HEK293 (cell line): ENCODE results near the gene CELF4.

Experiments
- OSR2 ChIP-seq: fragments of 450-650 bp; formaldehyde crosslinking; IDR thresholded peaks from 2 replicates; pipeline ENCODE4 v1.5.1; 2016; ENCODE audit warnings: missing biosample characterization, missing genetic modification characterization
- REPIN1 ChIP-seq: fragments of 450-650 bp; formaldehyde crosslinking; IDR thresholded peaks from 2 replicates; pipeline ENCODE4 v1.5.1; 2017; ENCODE audit warnings: missing biosample characterization, missing genetic modification characterization, low read depth
- SCRT2 ChIP-seq: fragments of 450-650 bp; formaldehyde crosslinking; IDR thresholded peaks from 2 replicates; pipeline ENCODE4 v1.5.1; 2016; ENCODE audit warnings: missing biosample characterization, missing genetic modification characterization
- SP2 ChIP-seq: fragments of 450-650 bp; formaldehyde crosslinking; IDR thresholded peaks from 2 replicates; pipeline ENCODE4 v1.5.1; 2016; ENCODE audit warnings: missing biosample characterization, missing genetic modification characterization
- ZBTB21 ChIP-seq: fragments of 450-650 bp; formaldehyde crosslinking; IDR thresholded peaks from 2 replicates; pipeline ENCODE4 v1.5.1; 2017; ENCODE audit warnings: missing biosample characterization, missing genetic modification characterization
- ZNF670 ChIP-seq: fragments of 450-650 bp; formaldehyde crosslinking; IDR thresholded peaks from 2 replicates; pipeline ENCODE4 v1.5.1; 2016; ENCODE audit warnings: missing biosample characterization, missing genetic modification characterization, low read depth
- ZNF777 ChIP-seq: fragments of 450-650 bp; formaldehyde crosslinking; IDR thresholded peaks from 2 replicates; pipeline ENCODE4 v1.5.1; 2017; ENCODE audit warnings: missing biosample characterization, missing genetic modification characterization, borderline replicate concordance
- TF ChIP-seq, protein P1 (sequence below): fragments of 450-650 bp; formaldehyde crosslinking; IDR thresholded peaks from 2 replicates; pipeline ENCODE4 v1.5.1; 2016; ENCODE audit warnings: missing biosample characterization, missing genetic modification characterization, borderline replicate concordance
- TF ChIP-seq, protein P2 (sequence below): fragments of 450-650 bp; formaldehyde crosslinking; IDR thresholded peaks from 2 replicates; pipeline ENCODE4 v1.5.1; 2016; ENCODE audit warnings: missing biosample characterization, missing genetic modification characterization
- TF ChIP-seq, protein P3 (sequence below): fragments of 450-650 bp; formaldehyde crosslinking; IDR thresholded peaks from 2 replicates; pipeline ENCODE4 v1.5.1; 2017; ENCODE audit warnings: missing biosample characterization, missing genetic modification characterization
- TF ChIP-seq, protein P4 (sequence below): fragments of 450-650 bp; formaldehyde crosslinking; IDR thresholded peaks from 2 replicates; pipeline ENCODE4 v1.5.1; 2016; ENCODE audit warnings: missing biosample characterization, missing genetic modification characterization, low read depth
- TF ChIP-seq, protein P5 (sequence below): fragments of 450-650 bp; formaldehyde crosslinking; IDR thresholded peaks from 2 replicates; pipeline ENCODE4 v1.5.1; 2016; ENCODE audit warnings: missing biosample characterization, missing genetic modification characterization

DNA sequence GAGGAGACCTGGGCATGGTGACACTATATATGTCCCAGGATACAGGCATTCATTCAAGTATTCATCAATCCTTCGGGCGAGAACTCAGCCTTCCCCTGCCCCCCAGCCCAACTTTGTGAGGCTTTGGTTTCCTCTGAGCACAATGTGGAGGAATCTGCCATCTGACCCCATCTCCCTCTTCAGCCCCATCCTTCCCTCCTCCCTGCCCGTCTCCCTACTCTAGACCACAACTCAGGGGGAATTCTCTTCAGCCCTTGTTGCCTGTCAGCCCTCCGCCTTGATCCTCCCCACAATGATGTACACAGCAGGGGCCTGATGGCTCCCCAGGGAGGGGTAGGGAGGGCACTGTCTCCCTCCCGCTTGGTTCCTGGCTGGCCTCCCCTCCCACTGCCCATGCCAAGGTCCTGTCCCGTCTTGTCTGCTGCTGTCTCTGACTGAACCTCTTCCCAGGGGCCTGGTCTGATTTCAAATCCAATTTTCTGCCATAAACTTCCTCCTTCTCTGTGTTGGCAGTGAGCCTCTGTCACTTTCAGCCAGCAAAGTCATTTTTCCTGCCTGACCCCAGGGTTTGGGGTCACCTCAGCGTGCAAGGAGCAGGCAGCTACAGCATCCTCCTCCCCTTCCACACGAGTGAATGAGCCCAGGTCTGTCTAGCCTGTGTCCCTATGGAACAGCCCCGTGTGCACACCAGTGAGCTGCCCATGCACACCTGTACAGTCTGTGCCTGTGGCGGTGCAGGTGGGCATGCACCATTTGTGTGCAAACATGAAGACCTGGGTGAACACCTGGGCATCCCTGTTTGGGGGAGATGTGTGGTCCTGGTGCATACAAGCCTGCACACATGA lies 197.3 kb downstream of the CELF4 start:
- TF ChIP-seq, protein P1, sequence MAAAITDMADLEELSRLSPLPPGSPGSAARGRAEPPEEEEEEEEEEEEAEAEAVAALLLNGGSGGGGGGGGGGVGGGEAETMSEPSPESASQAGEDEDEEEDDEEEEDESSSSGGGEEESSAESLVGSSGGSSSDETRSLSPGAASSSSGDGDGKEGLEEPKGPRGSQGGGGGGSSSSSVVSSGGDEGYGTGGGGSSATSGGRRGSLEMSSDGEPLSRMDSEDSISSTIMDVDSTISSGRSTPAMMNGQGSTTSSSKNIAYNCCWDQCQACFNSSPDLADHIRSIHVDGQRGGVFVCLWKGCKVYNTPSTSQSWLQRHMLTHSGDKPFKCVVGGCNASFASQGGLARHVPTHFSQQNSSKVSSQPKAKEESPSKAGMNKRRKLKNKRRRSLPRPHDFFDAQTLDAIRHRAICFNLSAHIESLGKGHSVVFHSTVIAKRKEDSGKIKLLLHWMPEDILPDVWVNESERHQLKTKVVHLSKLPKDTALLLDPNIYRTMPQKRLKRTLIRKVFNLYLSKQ (tag by site-specific recombination) = no peak
- TF ChIP-seq, protein P2, sequence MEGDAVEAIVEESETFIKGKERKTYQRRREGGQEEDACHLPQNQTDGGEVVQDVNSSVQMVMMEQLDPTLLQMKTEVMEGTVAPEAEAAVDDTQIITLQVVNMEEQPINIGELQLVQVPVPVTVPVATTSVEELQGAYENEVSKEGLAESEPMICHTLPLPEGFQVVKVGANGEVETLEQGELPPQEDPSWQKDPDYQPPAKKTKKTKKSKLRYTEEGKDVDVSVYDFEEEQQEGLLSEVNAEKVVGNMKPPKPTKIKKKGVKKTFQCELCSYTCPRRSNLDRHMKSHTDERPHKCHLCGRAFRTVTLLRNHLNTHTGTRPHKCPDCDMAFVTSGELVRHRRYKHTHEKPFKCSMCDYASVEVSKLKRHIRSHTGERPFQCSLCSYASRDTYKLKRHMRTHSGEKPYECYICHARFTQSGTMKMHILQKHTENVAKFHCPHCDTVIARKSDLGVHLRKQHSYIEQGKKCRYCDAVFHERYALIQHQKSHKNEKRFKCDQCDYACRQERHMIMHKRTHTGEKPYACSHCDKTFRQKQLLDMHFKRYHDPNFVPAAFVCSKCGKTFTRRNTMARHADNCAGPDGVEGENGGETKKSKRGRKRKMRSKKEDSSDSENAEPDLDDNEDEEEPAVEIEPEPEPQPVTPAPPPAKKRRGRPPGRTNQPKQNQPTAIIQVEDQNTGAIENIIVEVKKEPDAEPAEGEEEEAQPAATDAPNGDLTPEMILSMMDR (tag by site-specific recombination) = no peak
- TF ChIP-seq SCRT2 (tag by site-specific recombination) (no peak), ZNF670 (no peak), ZBTB21 (tag by site-specific recombination) (no peak), OSR2 (no peak), SP2 (tag by site-specific recombination) (no peak), REPIN1 (tag by site-specific recombination) (no peak), ZNF777 (tag by site-specific recombination) (no peak)
- TF ChIP-seq, protein P3, sequence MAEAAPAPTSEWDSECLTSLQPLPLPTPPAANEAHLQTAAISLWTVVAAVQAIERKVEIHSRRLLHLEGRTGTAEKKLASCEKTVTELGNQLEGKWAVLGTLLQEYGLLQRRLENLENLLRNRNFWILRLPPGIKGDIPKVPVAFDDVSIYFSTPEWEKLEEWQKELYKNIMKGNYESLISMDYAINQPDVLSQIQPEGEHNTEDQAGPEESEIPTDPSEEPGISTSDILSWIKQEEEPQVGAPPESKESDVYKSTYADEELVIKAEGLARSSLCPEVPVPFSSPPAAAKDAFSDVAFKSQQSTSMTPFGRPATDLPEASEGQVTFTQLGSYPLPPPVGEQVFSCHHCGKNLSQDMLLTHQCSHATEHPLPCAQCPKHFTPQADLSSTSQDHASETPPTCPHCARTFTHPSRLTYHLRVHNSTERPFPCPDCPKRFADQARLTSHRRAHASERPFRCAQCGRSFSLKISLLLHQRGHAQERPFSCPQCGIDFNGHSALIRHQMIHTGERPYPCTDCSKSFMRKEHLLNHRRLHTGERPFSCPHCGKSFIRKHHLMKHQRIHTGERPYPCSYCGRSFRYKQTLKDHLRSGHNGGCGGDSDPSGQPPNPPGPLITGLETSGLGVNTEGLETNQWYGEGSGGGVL (tag by site-specific recombination) = no peak
- TF ChIP-seq, protein P4, sequence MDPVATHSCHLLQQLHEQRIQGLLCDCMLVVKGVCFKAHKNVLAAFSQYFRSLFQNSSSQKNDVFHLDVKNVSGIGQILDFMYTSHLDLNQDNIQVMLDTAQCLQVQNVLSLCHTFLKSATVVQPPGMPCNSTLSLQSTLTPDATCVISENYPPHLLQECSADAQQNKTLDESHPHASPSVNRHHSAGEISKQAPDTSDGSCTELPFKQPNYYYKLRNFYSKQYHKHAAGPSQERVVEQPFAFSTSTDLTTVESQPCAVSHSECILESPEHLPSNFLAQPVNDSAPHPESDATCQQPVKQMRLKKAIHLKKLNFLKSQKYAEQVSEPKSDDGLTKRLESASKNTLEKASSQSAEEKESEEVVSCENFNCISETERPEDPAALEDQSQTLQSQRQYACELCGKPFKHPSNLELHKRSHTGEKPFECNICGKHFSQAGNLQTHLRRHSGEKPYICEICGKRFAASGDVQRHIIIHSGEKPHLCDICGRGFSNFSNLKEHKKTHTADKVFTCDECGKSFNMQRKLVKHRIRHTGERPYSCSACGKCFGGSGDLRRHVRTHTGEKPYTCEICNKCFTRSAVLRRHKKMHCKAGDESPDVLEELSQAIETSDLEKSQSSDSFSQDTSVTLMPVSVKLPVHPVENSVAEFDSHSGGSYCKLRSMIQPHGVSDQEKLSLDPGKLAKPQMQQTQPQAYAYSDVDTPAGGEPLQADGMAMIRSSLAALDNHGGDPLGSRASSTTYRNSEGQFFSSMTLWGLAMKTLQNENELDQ (tag by site-specific recombination) = no peak
- TF ChIP-seq, protein P5, sequence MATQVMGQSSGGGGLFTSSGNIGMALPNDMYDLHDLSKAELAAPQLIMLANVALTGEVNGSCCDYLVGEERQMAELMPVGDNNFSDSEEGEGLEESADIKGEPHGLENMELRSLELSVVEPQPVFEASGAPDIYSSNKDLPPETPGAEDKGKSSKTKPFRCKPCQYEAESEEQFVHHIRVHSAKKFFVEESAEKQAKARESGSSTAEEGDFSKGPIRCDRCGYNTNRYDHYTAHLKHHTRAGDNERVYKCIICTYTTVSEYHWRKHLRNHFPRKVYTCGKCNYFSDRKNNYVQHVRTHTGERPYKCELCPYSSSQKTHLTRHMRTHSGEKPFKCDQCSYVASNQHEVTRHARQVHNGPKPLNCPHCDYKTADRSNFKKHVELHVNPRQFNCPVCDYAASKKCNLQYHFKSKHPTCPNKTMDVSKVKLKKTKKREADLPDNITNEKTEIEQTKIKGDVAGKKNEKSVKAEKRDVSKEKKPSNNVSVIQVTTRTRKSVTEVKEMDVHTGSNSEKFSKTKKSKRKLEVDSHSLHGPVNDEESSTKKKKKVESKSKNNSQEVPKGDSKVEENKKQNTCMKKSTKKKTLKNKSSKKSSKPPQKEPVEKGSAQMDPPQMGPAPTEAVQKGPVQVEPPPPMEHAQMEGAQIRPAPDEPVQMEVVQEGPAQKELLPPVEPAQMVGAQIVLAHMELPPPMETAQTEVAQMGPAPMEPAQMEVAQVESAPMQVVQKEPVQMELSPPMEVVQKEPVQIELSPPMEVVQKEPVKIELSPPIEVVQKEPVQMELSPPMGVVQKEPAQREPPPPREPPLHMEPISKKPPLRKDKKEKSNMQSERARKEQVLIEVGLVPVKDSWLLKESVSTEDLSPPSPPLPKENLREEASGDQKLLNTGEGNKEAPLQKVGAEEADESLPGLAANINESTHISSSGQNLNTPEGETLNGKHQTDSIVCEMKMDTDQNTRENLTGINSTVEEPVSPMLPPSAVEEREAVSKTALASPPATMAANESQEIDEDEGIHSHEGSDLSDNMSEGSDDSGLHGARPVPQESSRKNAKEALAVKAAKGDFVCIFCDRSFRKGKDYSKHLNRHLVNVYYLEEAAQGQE (tag by site-specific recombination) = no peak
